Gastrocnemius medialis (tissue), 4 donors: ENCODE results near the gene C1QTNF6.

Source experiments
- POLR2A ChIP-seq, 2 donors: fragments of 450-650 bp; IDR thresholded peaks; one replicate each; pipeline ENCODE4 v1.6.1; 2017; ENCODE audit warnings: antibody characterized with exemption in 2 of 2, mild to moderate bottlenecking in 2 of 2, moderate library complexity in 2 of 2
- TF ChIP-seq, protein P1 (sequence below), 5 experiments: fragments of 450-650 bp in 3 of 5; fragments of 200-600 bp in 2 of 5; sonication (generic) in 2 of 5; IDR thresholded peaks in 4 of 5; conservative IDR thresholded peaks in 1 of 5; 1 replicate in 4 of 5; 2 replicates in 1 of 5; pipeline ENCODE4 v1.5.1; 2016 to 2019; ENCODE audit warnings: antibody characterized with exemption in 5 of 5, mild to moderate bottlenecking in 3 of 5, moderate library complexity in 3 of 5

DNA sequence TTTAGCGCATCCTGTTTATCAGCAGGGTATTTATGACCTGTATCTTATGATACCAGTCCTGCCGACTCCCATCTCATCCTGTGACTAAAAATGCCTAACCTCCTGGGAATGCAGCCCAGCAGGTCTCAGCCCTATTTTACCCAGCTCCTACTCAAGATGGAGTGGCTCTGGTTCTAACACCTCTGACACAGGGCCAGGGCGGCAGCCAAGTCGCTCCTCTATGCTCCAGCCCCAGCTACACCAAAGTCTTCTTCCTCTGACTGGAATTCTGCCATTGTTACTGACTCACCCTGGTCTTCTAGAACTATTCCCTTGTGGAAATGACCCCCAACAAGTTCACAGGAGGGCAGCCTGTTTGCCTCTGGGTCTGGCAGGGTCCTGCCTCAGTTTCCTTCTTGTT, 7.9 kb upstream of the C1QTNF6 start:
- TF ChIP-seq, protein P1, sequence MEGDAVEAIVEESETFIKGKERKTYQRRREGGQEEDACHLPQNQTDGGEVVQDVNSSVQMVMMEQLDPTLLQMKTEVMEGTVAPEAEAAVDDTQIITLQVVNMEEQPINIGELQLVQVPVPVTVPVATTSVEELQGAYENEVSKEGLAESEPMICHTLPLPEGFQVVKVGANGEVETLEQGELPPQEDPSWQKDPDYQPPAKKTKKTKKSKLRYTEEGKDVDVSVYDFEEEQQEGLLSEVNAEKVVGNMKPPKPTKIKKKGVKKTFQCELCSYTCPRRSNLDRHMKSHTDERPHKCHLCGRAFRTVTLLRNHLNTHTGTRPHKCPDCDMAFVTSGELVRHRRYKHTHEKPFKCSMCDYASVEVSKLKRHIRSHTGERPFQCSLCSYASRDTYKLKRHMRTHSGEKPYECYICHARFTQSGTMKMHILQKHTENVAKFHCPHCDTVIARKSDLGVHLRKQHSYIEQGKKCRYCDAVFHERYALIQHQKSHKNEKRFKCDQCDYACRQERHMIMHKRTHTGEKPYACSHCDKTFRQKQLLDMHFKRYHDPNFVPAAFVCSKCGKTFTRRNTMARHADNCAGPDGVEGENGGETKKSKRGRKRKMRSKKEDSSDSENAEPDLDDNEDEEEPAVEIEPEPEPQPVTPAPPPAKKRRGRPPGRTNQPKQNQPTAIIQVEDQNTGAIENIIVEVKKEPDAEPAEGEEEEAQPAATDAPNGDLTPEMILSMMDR (IDR thresholded peaks at IDR 0.05 in 4 of 5, conservative IDR thresholded peaks at IDR 0.05 in 1 of 5) = no peak
- TF ChIP-seq POLR2A (IDR thresholded peaks at IDR 0.05) = no peak
